EL (cell line): ENCODE results near the gene AP1S3.
A peak's percentile ranks its signal among the peaks of the same experiment; 100 is the strongest.
"Not testable (repeated sequence)": the region's sequence is repeated elsewhere in the genome, so short reads cannot be mapped to it uniquely, and the experiment has no call there.

ENCODE experiments used
- DNase-seq: peaks from one replicate; pipeline ENCODE4 v3.0.0-alpha.2; 2016

The AP1S3 gene

DNA sequence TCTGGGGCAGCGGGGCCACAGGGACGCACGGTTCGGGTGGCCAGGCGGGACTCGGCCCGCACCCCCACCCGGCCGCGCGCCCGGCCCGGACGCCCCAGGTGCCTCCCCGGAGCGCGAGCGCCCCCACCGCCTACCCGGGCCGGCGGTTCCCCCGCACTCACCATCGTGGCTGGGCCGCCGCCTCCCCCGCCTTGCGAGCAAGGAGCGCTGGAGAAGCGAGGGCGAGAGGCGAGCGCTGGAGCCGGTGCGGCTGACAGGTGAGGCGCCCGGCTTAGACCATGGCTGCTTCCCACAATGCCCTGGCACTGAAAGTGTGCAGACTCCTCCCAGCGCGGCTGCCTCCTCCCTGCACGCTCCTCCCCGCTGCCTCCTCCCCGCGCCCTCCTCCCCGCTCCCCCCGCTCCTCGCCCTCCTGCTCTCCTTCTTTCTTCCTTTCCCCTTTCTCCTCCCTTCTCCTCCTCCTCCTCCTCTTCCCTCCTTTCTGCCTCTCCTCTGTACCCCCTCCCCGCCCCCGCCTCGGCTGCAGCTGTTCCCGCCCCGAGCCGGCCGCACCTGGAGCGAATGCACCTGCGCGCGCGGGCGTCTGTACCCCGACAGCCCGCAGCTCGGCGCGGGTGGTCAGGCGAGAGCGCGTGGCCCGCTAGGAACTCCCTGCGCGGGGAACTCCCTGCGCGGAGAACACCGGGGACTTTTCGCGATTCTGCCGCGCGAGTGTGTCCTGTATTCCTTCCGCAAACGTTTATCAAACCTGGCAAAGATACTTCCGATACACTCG, at the start of gene AP1S3:
Gene AP1S3, minus strand, starts transcription at position 296 of the 775 bp plus-strand sequence. Its CDS starts 132 bp downstream, at position 164.
- DNase-seq: peak; percentile 65

DNA sequence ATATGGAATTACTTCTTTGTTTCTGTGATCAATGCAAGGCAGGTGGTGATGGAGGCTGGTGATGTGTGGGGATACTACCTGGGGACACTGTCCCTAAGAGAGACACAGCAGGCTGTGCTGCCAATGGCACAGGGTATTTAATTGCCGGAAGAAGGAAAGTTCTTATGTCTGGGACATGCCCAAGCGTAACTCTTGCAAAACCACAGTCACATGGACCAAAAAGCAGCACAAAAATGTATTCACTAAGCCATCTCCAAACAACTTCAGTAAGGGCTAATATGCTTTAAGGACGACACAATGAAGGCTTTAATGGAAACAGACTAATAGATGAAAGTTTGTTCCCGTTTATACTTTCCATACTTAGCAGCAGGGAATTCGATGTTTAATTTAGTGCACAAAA, 49.7 kb upstream of the AP1S3 start:
- no peak for DNase-seq

DNA sequence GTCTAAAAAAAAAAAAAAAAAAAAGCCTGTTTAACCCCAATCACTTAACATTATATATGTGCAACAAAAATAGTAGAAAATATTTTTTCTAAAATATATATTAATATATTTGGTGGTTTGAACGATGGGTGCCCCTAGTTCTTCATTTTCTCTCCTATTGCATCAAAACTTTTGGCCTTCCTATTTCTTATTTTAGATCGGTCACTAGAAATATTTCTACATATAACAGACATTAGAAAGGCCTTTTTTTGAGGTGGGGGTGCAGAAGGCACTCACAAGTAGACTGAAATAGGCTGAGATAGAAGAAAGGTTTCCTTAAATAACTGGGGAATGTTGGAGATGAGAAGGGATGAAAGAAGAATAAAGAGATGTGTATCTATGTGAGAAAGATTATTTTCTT, 49.3 kb upstream of the AP1S3 start:
- no peak for DNase-seq

DNA sequence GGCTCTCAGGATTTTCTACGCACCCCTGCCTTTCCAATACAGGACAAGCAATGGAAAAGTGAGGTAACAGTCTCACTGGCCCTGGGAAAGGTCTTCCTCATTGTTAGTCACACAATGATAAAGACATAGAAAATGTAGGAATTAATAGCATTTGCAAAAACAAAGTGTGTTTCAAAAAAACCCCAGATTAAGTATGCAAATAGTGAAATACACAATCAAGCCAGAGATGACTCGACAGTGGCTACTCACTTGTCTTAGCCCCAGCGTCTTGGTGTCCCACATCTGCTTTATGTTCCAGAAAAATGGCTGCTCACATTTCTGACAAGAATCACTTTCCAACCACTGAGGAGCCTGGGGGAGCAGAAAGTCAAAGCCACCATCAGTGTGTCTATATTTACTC, 47.0 kb upstream of the AP1S3 start:
- peak; percentile 57 for DNase-seq

DNA sequence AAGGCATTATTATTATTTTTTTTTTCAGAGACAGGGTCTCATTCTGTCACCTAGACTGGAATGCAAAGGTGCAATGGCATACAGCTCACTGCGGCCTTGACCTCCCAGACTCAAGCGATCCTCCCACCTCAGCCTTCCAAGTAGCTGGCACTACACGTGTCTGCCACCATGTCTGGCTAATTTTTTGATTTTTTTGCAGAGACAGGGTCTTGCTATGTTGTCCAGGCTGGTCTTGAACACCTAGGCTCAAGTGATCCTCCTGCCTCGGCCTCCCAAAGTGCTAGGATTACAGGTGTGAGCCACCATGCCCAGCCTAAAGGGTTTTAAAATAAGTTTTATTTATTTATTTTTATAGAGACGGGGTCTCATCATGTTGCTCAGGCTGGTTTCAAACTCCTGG, 45.3 kb upstream of the AP1S3 start:
- DNase-seq: no peak

DNA sequence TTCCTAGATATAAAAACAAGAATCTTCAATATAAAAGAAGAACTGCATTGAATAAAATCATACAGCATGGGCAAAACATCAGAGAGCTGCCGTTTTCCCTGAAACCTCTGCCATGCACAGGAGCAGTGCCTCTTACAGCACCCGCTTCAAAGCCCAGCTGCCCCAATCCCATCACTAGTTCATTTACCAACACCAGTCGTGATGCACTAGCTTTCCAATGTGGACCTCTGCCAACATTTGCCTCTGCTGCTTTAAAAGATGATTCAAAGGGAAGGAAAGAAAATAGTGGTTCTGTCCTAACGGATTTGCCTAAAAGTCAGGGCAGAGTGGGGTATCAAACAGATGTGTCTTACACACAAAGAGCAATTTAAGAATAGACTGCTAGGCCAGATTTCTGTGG, 43.4 kb upstream of the AP1S3 start:
- no peak for DNase-seq

DNA sequence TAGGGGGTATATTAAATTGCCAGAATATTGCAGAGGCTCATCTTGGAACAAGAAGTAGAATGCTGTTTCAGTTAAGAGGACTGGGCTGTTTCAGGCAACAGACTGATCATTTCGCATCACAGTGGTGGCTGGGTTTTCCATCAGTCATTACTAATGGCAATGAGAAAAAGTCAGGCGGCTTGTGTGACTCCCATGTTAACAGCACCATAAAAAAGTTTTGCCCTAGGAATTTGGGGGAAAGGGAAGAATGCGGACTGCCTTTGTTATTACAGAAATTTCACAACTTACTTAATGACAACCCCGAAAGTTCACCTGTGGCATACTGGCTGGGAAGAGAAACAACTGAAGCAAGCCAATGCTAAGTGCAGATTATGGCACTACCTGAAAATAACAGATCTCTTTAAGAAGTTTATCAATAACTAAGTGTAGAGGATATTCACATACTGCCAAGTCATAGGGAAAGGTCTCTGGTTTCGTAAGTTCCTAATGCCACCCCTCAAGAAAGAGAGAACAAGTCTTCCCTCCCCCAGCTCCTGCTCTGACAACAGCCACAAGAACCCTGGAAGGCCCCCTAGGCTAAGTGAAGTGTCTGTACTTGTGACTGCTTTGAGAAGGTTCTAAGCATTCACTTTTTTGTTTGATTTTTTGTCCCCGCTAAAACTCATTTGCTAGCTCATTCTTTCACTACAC, 40.5 kb upstream of the AP1S3 start:
- no peak for DNase-seq

DNA sequence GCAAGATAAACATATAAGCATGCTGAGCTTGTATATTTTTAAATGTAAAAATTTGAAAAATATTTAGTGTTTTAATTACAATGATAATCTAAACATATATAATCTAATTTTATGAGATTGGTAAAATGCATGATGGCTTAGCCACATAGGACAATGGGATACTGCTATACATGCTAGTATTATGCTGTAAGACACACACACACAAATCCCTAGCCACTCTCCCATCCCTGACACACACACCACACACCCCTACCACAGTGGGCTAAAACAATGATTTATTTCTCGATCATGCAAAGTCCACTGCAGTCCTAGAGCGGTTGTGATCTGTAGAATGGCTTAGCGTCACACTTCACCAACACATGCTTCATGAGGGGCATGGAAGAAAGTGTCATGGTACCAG, 36.3 kb upstream of the AP1S3 start:
- no peak for DNase-seq

DNA sequence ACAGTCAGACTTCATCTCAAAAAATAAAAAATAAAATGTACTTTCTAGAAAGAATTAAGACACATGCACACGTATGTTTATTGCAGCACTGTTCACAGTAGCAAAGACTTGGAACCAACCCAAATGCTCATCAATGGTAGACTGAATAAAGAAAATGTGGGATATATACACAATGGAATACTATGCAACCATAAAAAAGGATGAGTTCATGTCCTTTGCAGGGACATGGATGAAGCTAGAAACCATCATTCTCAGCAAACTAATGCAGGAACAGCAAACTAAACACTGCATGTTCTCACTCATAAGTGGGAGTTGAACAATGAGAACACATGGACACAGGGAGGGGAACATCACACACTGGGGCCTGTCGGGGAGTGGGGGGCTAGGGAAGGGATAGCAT, 35.4 kb upstream of the AP1S3 start:
- DNase-seq: not testable (repeated sequence)

DNA sequence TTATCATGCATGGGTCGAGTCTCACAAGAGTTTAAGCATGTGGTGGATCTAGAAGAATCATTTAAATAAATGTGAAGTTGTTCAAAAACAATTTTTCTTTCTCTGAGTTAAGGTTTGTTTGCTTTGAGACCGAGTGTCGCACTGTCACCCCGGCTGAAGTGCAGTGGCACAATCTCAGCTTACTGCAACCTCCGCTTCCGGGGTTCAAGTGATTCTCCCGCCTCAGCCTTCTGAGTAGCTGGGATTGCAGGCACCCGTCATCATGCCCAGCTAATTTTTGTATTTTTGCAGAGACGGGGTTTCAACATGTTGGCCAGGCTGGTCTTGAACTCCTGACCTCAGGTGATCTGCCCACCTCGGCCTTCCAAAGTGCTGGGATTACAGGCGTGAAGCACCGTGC, 34.3 kb upstream of the AP1S3 start:
- not testable (repeated sequence) for DNase-seq

DNA sequence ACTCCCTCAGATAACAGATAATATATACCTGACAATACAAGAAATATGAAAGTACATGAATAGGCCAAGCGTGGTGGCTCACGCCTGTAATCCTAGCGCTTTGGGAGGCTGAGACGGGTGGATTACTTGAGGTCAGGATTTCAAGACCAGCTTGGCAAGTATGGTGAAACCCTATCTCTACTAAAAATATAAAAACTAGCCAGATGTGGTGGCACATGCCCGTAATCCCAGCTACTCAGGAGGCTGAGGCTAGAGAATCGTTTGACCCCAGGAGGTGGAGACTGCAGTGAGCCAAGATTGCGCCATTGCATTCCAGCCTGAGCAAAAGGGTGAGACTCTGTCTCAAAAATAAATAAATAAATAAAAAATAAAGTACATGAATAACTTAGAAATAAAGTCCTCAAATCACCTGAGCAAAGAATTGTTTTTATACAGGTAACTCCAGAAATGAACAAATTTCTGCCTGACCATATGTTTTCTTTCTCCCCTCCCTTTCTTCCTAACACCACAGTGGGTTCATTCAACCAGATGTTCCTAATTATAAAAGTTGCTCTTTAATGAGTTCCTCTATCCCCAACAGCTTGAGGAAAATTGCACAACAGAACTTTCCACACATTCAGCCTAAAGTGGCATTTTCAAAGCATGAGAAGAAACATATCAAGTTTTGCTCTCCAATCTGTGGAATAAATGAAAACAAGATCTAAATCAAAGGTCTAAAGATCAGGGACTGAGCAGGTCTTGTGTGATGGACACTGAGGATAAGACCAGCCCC, 33.6 kb upstream of the AP1S3 start:
- DNase-seq: no peak

DNA sequence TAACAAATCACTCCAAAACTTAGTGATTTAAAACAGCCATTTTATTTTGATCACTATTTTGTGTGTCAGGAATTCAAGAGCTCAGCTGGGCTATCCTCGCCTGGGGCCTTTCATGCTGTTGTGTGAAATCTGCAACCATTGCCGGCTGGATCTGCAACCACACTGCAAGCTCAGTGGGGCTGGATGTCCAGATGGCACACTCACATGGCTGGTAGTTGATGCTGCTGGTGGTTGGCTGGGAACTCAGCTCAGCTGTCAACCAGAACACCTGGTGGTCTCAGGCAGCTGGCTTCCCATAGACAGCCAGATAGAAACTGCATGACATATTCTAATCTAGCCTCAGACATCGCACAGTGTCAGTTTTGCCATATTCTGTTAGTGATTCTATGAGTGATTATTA, 30.6 kb upstream of the AP1S3 start:
- DNase-seq: no peak

DNA sequence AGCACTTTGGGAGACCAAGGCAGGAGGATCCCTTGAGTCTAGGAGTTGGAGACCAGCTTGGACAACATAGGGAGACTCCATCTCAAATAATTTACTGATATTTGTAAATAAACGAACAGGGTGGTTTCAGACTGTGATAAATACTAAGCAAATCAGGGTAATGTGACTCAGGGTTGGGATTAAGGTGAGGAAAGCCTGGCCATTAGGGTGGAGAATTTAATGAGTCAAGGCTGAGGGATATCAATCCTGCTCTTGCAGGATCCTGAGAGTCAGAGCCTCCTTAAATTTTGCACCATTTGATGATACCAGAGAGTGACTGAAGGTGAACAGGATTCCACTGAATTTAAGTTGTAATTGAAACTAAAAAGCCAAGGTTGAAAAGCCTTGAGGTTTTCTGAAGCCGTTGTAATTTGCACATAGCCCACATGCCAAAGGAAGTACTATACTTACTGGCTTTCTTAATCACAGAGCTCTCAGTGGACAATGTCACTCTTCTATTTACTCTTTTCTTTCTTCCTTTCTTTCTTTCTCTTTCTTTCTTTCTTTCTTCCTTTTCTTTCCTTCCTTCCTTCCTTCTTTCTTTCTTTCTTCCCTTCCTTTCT, 28.6 kb upstream of the AP1S3 start:
- DNase-seq: no peak

DNA sequence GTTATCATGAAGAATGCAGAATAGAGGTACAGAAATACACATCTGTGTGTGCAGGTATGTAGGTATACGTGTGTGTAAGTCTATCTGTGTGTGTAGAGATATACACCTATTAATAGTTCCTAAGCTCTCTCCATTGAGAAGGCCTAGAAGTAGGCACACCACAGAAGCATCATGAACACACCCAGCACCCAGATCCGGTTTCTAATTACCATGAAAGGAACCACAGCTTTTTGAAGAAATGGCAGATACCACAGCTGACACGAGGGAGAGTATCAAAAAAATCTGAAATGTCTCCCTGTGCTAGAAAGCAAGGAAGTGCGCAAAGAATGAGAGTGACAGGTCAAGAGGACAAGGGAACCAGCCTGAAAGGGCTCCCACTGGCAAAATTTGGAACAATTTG, 27.7 kb upstream of the AP1S3 start:
- DNase-seq: no peak

DNA sequence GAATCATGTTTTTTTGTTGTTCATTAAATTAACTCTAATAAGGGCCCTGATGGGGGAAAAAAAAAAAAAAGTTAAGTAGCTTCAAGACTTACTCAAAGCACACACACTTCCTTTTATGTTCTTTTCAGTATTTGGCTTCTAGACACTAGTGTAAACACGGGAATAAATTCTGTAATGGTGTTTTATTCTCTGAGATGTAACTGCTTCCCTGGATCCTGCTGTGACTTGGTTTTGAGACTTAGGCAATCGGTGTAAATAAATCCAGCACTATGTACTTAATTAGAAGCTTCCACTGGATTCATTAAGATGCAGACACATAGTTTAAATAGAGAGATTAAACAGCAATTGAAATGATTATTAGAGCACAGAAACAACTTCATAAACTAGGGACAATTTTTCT, 26.1 kb upstream of the AP1S3 start:
- DNase-seq: no peak

DNA sequence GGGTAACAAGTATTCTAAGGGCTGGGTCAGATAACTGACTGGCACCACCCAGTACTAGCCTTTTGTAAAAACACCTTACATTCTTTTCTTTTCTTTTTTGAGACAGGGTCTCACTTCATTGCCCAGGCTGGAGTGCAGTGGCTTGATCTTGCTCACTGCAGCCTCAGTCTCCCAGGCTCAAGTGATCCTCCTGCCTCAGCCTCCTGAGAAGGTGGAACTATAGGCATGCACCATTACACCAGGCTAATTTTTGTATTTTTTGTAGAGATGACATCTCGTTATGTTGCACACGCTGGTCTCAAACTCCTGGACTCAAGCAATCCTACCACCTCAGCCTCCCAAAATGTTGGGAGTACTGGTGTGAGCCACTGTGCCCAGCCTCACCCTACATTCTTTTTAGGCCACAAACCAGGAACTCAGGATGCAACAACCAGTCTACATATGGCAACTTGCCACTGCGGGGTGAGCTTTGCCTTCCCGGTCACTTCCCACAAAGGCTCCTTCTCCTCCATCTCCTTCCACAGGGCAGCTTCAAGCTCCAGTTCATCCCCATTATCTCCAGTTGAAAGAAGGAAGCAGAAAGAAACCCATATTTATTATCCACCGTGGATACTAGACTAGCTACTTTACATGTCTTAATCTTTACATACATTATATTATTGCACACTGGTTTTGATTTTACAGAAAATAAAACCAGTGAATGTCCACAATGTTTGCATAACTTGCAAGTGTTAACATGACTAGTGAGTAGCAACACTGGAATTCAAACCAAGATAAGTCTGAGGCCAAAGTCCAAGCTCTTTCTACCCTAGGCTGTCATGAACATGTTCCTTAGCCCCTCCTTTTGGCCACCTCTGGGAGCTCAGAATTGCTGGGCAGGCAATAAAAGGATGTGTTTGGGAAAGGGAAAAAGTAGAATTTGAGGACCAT, 23.7 kb upstream of the AP1S3 start:
- peak; percentile 86 for DNase-seq

DNA sequence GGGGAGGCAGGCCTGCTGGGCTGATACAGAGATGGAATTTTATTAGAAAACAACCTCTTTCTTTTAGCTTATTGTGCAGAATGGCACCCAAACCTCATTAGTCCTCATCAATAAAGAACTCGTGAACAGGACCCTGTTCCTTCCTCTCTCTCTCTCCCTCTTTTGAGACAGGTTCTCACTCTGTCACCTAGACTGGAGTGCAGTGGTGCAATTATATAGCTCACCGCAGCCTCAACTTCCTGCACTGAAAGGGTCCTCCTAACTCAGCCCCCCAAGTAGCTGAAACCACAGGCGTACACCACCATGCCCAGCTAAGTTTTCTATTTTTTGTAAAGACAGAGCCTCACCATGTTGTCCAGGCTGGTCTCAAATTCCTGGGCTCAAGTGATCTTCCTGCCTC, 21.7 kb upstream of the AP1S3 start:
- no peak for DNase-seq

DNA sequence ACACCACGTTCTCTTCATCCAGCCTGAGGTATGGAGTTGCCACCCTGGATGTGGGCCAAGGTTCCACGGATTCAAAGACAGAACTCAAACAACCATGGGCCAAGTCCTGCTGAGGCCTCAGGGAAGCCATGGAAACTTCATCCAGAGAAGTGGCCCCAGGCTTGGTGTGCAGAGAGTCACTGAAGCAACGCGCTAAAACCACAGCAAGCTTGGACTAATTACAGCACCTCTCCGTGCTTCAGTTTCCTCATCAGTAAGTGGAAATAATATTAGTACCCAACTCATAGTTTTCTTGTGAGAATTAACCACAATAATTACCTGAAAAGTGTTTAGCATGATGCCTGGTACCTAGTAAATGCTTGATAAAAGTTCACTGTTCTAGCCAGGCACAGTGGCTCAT, 19.2 kb upstream of the AP1S3 start:
- DNase-seq: no peak

DNA sequence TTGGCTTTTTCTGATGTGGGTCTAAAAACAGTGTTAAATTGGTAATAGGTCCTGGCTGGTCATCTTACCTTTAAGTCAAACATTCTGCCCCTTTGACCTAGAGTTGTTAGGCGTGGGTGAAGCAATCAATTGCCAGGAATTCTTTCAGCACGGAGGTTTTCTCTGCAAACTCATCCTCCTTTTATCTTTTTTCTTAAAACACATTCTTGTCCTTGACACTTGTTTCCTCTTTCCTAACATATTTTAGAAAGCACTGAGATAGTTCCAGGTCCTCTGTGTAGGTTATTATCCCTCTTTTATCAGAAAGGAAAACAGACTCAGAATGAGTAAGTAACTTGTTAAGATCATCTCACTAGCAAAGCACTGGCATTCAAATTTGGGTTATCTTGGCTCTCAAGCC, 18.6 kb upstream of the AP1S3 start:
- DNase-seq: no peak

DNA sequence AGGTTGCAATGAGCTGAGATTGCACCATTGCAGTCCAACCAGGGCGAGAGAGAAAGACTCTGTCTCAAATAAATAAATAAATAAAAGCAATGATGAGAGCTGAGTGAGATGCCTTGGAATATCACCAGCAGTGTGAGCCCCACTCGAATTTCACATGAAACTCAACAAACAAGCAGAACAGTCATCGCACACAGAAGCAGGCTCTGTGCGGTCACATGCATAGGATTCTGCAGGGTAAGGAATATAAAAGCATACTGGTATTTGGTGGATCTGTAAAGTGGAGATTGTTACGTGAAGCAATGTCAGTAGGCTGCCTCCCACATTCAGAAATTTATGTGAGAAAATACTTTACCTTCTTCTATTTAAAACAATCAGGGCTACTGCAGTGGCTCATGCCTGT, 18.0 kb upstream of the AP1S3 start:
- no peak for DNase-seq

DNA sequence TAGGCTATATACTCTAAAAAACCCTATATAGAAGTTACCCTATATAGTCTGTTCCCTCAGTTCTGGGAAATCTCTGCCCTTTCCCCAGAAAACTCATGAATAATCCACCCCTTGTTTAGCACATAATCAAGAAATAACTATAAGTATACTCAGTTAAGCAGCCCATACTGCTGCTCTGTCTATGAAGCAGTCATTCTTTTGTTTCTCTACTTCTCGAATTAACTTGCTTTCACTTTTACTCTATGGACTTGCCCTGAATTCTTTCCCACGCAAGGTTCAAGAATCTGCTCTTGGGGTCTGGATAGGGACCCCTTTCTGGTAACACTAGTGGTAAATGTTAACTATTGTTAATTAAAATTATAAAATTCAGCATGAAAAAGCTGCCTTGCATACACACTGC, 17.4 kb upstream of the AP1S3 start:
- DNase-seq: no peak

DNA sequence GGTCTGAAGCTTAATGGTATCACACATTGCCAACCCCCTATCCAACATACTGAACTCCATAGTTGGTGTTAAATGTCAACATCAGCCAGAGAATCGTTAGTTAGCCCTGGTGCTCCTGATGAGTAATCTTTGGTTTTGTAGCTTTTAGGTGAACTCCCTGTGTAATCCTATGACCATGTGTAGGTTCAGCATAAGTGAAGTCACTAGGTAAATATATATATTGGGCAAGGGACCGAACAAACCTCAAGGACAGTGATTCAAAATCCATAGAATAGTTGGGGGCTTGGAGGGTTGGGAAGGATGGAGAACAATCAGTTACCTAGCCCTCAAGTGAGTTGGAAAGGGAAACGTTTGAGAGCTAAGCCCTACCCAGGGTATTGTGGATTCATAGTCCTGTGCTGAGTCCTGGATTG, 16.0 kb upstream of the AP1S3 start:
- no peak for DNase-seq
